GM08714 (cell line): ENCODE data around the gene FAM83D.
A peak's percentile ranks its signal among the peaks of the same experiment; 100 is the strongest.

Source experiments
- H3K4me3 ChIP-seq: fragments of 200-500 bp; sonication (Bioruptor generic); 2 replicates; pipeline ENCODE4 v1.5.1; 2014; ENCODE audit warnings: mild to moderate bottlenecking, low read length, inconsistent platforms
- ZNF274 ChIP-seq: IDR thresholded peaks from 2 replicates; pipeline ENCODE4 v1.6.1; 2012; ENCODE audit warnings: mild to moderate bottlenecking, low read depth, low read length

FAM83D gene

GRCh38 chr20:38918172-38918571 lies 8.0 kb upstream of the FAM83D start:
- no peak overlapping the region for H3K4me3 ChIP-seq
- TF ChIP-seq ZNF274, result no peak

GRCh38 chr20:38919683-38920082 lies 6.5 kb upstream of the FAM83D start:
- H3K4me3 ChIP-seq, result no peak overlapping the region
- TF ChIP-seq ZNF274, result no peak

GRCh38 chr20:38920411-38920810 lies 5.8 kb upstream of the FAM83D start:
- no peak for TF ChIP-seq ZNF274
- no peak overlapping the region for H3K4me3 ChIP-seq

GRCh38 chr20:38920851-38921250 lies 5.4 kb upstream of the FAM83D start:
- TF ChIP-seq ZNF274, result no peak
- no peak overlapping the region for H3K4me3 ChIP-seq

- H3K4me3 ChIP-seq, result no peak overlapping the region
- TF ChIP-seq ZNF274, result no peak
Measured at GRCh38 chr20:38924718-38925117, 1.5 kb upstream of the FAM83D start.

- no peak for TF ChIP-seq ZNF274
- peak overlapping the region; percentile 90 for H3K4me3 ChIP-seq
Measured at GRCh38 chr20:38926934-38927616, 858 bp downstream of the FAM83D start.

- TF ChIP-seq ZNF274, result no peak
- peak overlapping the region; percentile 90; the same call in 1 of the 2 replicates for H3K4me3 ChIP-seq
Measured at GRCh38 chr20:38927902-38928578, 1.8 kb downstream of the FAM83D start.

GRCh38 chr20:38930242-38930569 lies 4.0 kb downstream of the FAM83D start:
- no peak for TF ChIP-seq ZNF274
- H3K4me3 ChIP-seq, result no peak overlapping the region

- H3K4me3 ChIP-seq, result no peak overlapping the region
- no peak for TF ChIP-seq ZNF274
Measured at GRCh38 chr20:38931984-38932383, 5.8 kb downstream of the FAM83D start.

- TF ChIP-seq ZNF274, result no peak
- no peak overlapping the region for H3K4me3 ChIP-seq
Measured at GRCh38 chr20:38932457-38933120, 6.4 kb downstream of the FAM83D start.

GRCh38 chr20:38934530-38934929 lies 8.3 kb downstream of the FAM83D start:
- H3K4me3 ChIP-seq, result no peak overlapping the region
- TF ChIP-seq ZNF274, result no peak

- H3K4me3 ChIP-seq, result no peak overlapping the region
- TF ChIP-seq ZNF274, result no peak
Measured at GRCh38 chr20:38935285-38935684, 9.1 kb downstream of the FAM83D start.

GRCh38 chr20:38935967-38936407 lies 9.8 kb downstream of the FAM83D start:
- no peak for TF ChIP-seq ZNF274

GRCh38 chr20:38937000-38937399 lies 10.8 kb downstream of the FAM83D start:
- no peak for TF ChIP-seq ZNF274
- no peak overlapping the region for H3K4me3 ChIP-seq

More at GRCh38 chr20:38935967-38936407, 9.8 kb downstream of the FAM83D start:
- H3K4me3 ChIP-seq, result no peak overlapping the region

- TF ChIP-seq ZNF274, result no peak
- no peak overlapping the region for H3K4me3 ChIP-seq
Measured at GRCh38 chr20:38937978-38938473, 11.8 kb downstream of the FAM83D start.
